GM23338 (cell line): Measurements from ENCODE around the gene SPPL2A. TPM values are rescaled to one million over a fixed set of nuclear protein-coding genes. Genes with fewer than 3 reads are reported as not detected.

Experiments used
- ATAC-seq: fragments of 200-7000 bp; cut with Tn5 transposase; 3 replicates; pipeline ENCODE4 v1.9.1; 2020
- DNase-seq: peaks from one replicate; pipeline ENCODE4 v3.0.0-alpha.2; 2015; ENCODE audit warnings: low spot score
- H2AFZ ChIP-seq: fragments of 200-600 bp; sonication (generic); 2 replicates; pipeline ENCODE4 v1.8.0; 2016; ENCODE audit warnings: antibody characterized with exemption, mild to moderate bottlenecking, moderate library complexity
- H3F3A ChIP-seq: fragments of 200-600 bp; sonication (generic); replicated peaks from 2 replicates; pipeline ENCODE4 v1.8.0; 2017; ENCODE audit warnings: antibody characterized with exemption, mixed run types, low read depth
- H3K27ac ChIP-seq: fragments of 200-600 bp; sonication (generic); 2 replicates; pipeline ENCODE4 v1.6.1; 2016; ENCODE audit warnings: low read depth
- H3K27me3 ChIP-seq: fragments of 200-600 bp; sonication (generic); 2 replicates; pipeline ENCODE4 v1.8.0; 2016; ENCODE audit warnings: mild to moderate bottlenecking, mixed run types, moderate library complexity; ENCODE audit not compliant: insufficient read depth
- H3K36me3 ChIP-seq: fragments of 200-600 bp; sonication (generic); 2 replicates; pipeline ENCODE4 v1.8.0; 2016; ENCODE audit warnings: mild to moderate bottlenecking; ENCODE audit not compliant: insufficient read depth
- H3K4me1 ChIP-seq: fragments of 200-600 bp; sonication (generic); 2 replicates; pipeline ENCODE4 v1.8.0; 2016; ENCODE audit warnings: mild to moderate bottlenecking, moderate library complexity; ENCODE audit not compliant: insufficient read depth
- H3K4me2 ChIP-seq: fragments of 200-600 bp; sonication (generic); 2 replicates; pipeline ENCODE4 v1.7.1; 2017; ENCODE audit warnings: mixed run types
- H3K4me3 ChIP-seq: fragments of 200-600 bp; sonication (generic); 2 replicates; pipeline ENCODE4 v1.6.1; 2016; ENCODE audit warnings: mixed run types
- H3K79me2 ChIP-seq: fragments of 200-600 bp; sonication (generic); replicated peaks from 2 replicates; pipeline ENCODE4 v1.8.0; 2017; ENCODE audit warnings: mild to moderate bottlenecking; ENCODE audit not compliant: insufficient read depth
- H3K9me2 ChIP-seq: fragments of 200-600 bp; sonication (generic); 2 replicates; pipeline ENCODE4 v1.8.0; 2017; ENCODE audit not compliant: insufficient read depth
- H4K20me1 ChIP-seq: fragments of 200-600 bp; sonication (generic); replicated peaks from 2 replicates; pipeline ENCODE4 v1.8.0; 2017; ENCODE audit warnings: mild to moderate bottlenecking; ENCODE audit not compliant: insufficient read depth
- H3K27ac Mint-ChIP-seq: 2 replicates; pipeline ENCODE4 v1.8.0; 2020; ENCODE audit warnings: inconsistent platforms, mild to moderate bottlenecking, moderate library complexity, mixed read lengths
- H3K27me3 Mint-ChIP-seq: 3 replicates; pipeline ENCODE4 v1.8.0; 2022; ENCODE audit warnings: low read depth, mild to moderate bottlenecking, moderate library complexity, mixed read lengths, inconsistent platforms; ENCODE audit not compliant: insufficient read depth, poor library complexity
- H3K36me3 Mint-ChIP-seq: 3 replicates; pipeline ENCODE4 v1.8.0; 2021; ENCODE audit warnings: low read depth, mild to moderate bottlenecking, inconsistent platforms, moderate library complexity, mixed read lengths
- H3K4me1 Mint-ChIP-seq: 3 replicates; pipeline ENCODE4 v1.8.0; 2020; ENCODE audit warnings: mild to moderate bottlenecking, inconsistent platforms, mixed read lengths
- H3K4me3 Mint-ChIP-seq: 3 replicates; pipeline ENCODE4 v1.8.0; 2021; ENCODE audit warnings: moderate library complexity, mild to moderate bottlenecking, inconsistent platforms, mixed read lengths
- H3K9me3 Mint-ChIP-seq: 3 replicates; pipeline ENCODE4 v1.8.0; 2020; ENCODE audit warnings: moderate library complexity, mild to moderate bottlenecking, inconsistent platforms, mixed read lengths
- CREB1 ChIP-seq: fragments of 250-450 bp; sonication (Bioruptor Pico); IDR thresholded peaks from 2 replicates; pipeline ENCODE4 v1.5.0; 2020; ENCODE audit warnings: low read depth, mild to moderate bottlenecking, moderate library complexity
- CTCF ChIP-seq, 2 experiments: fragments of 200-600 bp in 1 of 2; sonication (generic) in 1 of 2; conservative IDR thresholded peaks; 2 replicates each; pipeline versions ENCODE4 v1.5.1 to v1.6.1; 2016 to 2017; ENCODE audit warnings: antibody characterized with exemption in 2 of 2, low read depth in 2 of 2, mild to moderate bottlenecking in 2 of 2, moderate library complexity in 1 of 2
- ETS1 ChIP-seq: IDR thresholded peaks from 2 replicates; pipeline ENCODE4 v1.6.1; 2016; ENCODE audit warnings: antibody characterized with exemption
- EZH2 ChIP-seq: fragments of 200-600 bp; sonication (generic); IDR thresholded peaks from one replicate; pipeline ENCODE4 v1.8.0; 2017; ENCODE audit warnings: antibody characterized with exemption, mild to moderate bottlenecking, low read depth; ENCODE audit not compliant: unreplicated experiment
- EZH2phosphoT487 ChIP-seq: fragments of 200-600 bp; sonication (generic); IDR thresholded peaks from one replicate; pipeline ENCODE4 v1.8.1; 2018; ENCODE audit warnings: antibody characterized with exemption; ENCODE audit not compliant: unreplicated experiment
- JUNB ChIP-seq: IDR thresholded peaks from one replicate; pipeline ENCODE4 v1.6.1; 2016; ENCODE audit warnings: antibody characterized with exemption; ENCODE audit not compliant: unreplicated experiment
- NANOG ChIP-seq: IDR thresholded peaks from 2 replicates; pipeline ENCODE4 v1.6.1; 2016; ENCODE audit warnings: antibody characterized with exemption, borderline replicate concordance
- POLR2AphosphoS5 ChIP-seq: IDR thresholded peaks from 2 replicates; pipeline ENCODE4 v1.6.1; 2016; ENCODE audit warnings: antibody characterized with exemption, low read depth
- REST ChIP-seq: IDR thresholded peaks from one replicate; pipeline ENCODE4 v1.6.1; 2018; ENCODE audit warnings: antibody characterized with exemption; ENCODE audit not compliant: unreplicated experiment
- STAT1 ChIP-seq: IDR thresholded peaks from one replicate; pipeline ENCODE4 v1.6.1; 2016; ENCODE audit warnings: antibody characterized with exemption; ENCODE audit not compliant: unreplicated experiment
- ZNF114 ChIP-seq: fragments of 250-450 bp; sonication (Bioruptor Pico); IDR thresholded peaks from 2 replicates; pipeline ENCODE4 v1.5.0; 2020; ENCODE audit warnings: mild to moderate bottlenecking, moderate library complexity
- ZNF331 ChIP-seq: fragments of 250-450 bp; sonication (Bioruptor Pico); IDR thresholded peaks from 2 replicates; pipeline ENCODE4 v1.5.0; 2020; ENCODE audit warnings: low read depth, mild to moderate bottlenecking, moderate library complexity
- ZNF462 ChIP-seq: fragments of 250-450 bp; sonication (Bioruptor Pico); IDR thresholded peaks from 2 replicates; pipeline ENCODE4 v1.5.0; 2020; ENCODE audit warnings: mild to moderate bottlenecking, moderate library complexity
- polyA plus RNA-seq: library from polyadenylated mRNA; unstranded; fragments of >200 nt; fragmentation: Nextera tagmentation; extraction: Ambion mirVana; gene quantifications from 2 replicates; pipeline ENCODE4 v1.2.1, GENCODE V29; 2016
- total RNA-seq: library from RNA; depleted of rRNA; stranded (reverse); fragments of >200 nt; shearing (Covaris generic); gene quantifications from 2 replicates; pipeline ENCODE4 v1.2.3, GENCODE V29; 2014

The SPPL2A gene
- total and polyA plus RNA-seq, 2 experiments from 2014 or later: 10.9 to 24.1 TPM

GRCh38 chr15:50783411-50783810 lies 17.9 kb upstream of the SPPL2A start:
- no peak for ATAC-seq
- Mint-ChIP-seq H3K4me3 (no peak overlapping the region), H3K9me3 (no peaks in the 10 kb centered on the region), H3K27me3 (no peaks in the 10 kb centered on the region), H3K4me1 (no peaks in the 10 kb centered on the region), H3K27ac (no peak overlapping the region), H3K36me3 (no peaks in the 10 kb centered on the region)
- no peak for DNase-seq
- Histone ChIP-seq H3F3A (no peaks in the 10 kb centered on the region), H3K4me1 (no peaks in the 10 kb centered on the region; the same call in 1 of the 2 replicates), H3K4me3 (no peak overlapping the region), H3K36me3 (no peaks in the 10 kb centered on the region), H3K4me2 (no peak overlapping the region), H3K27ac (no peak overlapping the region), H4K20me1 (no peaks in the 10 kb centered on the region), H3K79me2 (no peaks in the 10 kb centered on the region), H3K27me3 (no peaks in the 10 kb centered on the region), H3K9me2 (0 out of 2 replicates have a peak, but pooled peaks cover 3% of the 10 kb centered on the region), H2AFZ (no peak overlapping the region)
- TF ChIP-seq ETS1 (no peak), ZNF331 (no peak), POLR2AphosphoS5 (no peak), JUNB (no peak), STAT1 (no peak), CREB1 (CRISPR knock-in tag) (no peak), ZNF462 (CRISPR knock-in tag) (no peak), NANOG (no peak), REST (no peak), CTCF (conservative IDR thresholded peaks at IDR 0.05; ENCODE audit: low read depth in 2 of 2) (no peak), ZNF114 (CRISPR knock-in tag) (no peak), EZH2 (no peak), EZH2phosphoT487 (no peak)
